Measurements from ENCODE around the gene IFT81.
"Not testable (repeated sequence)": the region's sequence is repeated elsewhere in the genome, so short reads cannot be mapped to it uniquely, and the experiment has no call there.

IFT81 gene

DNA sequence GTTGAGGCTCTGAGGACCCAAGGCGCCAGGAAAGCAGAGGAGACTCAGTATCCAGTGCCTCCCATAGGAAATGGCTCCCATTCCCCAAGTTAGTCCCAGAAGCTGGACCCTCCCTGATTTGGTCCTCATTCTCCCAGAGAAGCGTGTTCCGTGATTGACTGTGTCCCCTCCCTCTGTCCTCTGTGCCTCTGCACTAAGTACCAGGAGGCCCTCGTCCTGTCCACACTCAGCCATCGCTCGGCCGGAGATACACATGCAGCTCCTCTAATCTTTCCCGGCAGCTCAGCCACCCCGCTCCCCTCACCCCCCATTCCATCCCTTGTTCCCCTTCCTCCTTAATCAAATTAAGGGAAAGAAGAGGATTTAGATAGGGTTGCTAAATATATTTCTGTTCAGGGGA, 128.6 kb downstream of the IFT81 start:
- H3K4me3 ChIP-seq (ENCODE audit: low read depth, low read length), result no peak overlapping the region
- TF ChIP-seq, protein P1, sequence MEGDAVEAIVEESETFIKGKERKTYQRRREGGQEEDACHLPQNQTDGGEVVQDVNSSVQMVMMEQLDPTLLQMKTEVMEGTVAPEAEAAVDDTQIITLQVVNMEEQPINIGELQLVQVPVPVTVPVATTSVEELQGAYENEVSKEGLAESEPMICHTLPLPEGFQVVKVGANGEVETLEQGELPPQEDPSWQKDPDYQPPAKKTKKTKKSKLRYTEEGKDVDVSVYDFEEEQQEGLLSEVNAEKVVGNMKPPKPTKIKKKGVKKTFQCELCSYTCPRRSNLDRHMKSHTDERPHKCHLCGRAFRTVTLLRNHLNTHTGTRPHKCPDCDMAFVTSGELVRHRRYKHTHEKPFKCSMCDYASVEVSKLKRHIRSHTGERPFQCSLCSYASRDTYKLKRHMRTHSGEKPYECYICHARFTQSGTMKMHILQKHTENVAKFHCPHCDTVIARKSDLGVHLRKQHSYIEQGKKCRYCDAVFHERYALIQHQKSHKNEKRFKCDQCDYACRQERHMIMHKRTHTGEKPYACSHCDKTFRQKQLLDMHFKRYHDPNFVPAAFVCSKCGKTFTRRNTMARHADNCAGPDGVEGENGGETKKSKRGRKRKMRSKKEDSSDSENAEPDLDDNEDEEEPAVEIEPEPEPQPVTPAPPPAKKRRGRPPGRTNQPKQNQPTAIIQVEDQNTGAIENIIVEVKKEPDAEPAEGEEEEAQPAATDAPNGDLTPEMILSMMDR (IDR thresholded peaks at IDR 0.05; ENCODE audit: borderline replicate concordance, insufficient read depth, low read depth, low read length), result no peak

GRCh38 chr12:110253176-110253575, 129.0 kb downstream of the IFT81 start:
- TF ChIP-seq, protein P1 (IDR thresholded peaks at IDR 0.05; ENCODE audit: borderline replicate concordance, insufficient read depth, low read depth, low read length), result no peak
- H3K4me3 ChIP-seq (ENCODE audit: low read depth, low read length), result no peak overlapping the region

- no peak overlapping the region for H3K4me3 ChIP-seq (ENCODE audit: low read depth, low read length)
- TF ChIP-seq, protein P1 (IDR thresholded peaks at IDR 0.05; ENCODE audit: borderline replicate concordance, insufficient read depth, low read depth, low read length), result no peak
Observed at GRCh38 chr12:110254971-110255540, 130.9 kb downstream of the IFT81 start.

DNA sequence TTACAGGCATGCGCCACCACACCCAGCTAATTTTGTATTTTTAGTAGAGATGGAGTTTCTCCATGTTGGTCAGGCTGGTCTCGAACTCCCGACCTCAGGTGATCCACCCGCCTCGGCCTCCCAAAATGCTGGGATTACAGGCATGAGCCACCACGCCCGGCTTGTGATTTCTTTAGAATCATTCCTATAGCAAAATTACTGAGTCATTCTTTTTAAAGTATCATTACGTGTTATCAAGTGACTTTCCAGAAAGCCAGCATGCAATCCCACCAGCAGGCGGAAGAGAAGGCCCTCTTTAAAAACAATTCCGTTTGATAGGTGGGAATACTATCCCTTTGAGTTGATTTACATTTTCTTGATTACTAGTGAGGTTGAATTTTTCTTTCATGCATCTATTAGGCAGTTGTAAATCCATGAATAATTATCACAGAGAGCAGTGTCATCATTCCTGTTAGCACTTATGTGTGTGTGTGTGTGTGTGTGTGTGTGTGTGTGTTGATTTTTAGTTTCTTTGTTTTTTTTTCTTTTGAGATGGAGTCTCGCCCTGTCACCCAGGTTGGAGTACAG, 131.8 kb downstream of the IFT81 start:
- not testable (repeated sequence) for H3K4me3 ChIP-seq (ENCODE audit: low read depth, low read length)

- TF ChIP-seq, protein P1 (IDR thresholded peaks at IDR 0.05; ENCODE audit: borderline replicate concordance, insufficient read depth, low read depth, low read length), result no peak
- H3K4me3 ChIP-seq (ENCODE audit: low read depth, low read length), result no peak overlapping the region
Observed at GRCh38 chr12:110256780-110257431, 132.7 kb downstream of the IFT81 start.

DNA sequence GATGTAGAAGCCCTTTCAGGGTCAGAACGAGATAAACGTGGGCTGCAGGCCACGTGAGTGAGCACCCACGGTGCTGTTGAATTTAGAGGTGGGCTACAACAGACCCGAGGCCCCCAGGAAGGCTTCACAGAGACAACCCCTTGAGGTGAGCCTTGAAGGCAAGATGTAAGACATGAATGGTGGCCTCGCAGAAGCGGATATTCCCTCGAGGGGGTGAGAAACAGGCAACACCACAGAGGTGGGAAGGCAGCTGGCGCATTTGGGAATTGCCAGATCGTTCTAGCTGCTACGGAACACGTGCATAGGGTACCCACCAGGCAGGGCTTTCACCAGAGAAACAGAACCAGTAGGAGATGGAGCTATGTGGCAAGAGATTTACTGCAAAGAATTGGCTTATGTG, 134.3 kb downstream of the IFT81 start:
- no peak overlapping the region for H3K4me3 ChIP-seq (ENCODE audit: low read depth, low read length)
- TF ChIP-seq, protein P1 (IDR thresholded peaks at IDR 0.05; ENCODE audit: borderline replicate concordance, insufficient read depth, low read depth, low read length), result no peak

DNA sequence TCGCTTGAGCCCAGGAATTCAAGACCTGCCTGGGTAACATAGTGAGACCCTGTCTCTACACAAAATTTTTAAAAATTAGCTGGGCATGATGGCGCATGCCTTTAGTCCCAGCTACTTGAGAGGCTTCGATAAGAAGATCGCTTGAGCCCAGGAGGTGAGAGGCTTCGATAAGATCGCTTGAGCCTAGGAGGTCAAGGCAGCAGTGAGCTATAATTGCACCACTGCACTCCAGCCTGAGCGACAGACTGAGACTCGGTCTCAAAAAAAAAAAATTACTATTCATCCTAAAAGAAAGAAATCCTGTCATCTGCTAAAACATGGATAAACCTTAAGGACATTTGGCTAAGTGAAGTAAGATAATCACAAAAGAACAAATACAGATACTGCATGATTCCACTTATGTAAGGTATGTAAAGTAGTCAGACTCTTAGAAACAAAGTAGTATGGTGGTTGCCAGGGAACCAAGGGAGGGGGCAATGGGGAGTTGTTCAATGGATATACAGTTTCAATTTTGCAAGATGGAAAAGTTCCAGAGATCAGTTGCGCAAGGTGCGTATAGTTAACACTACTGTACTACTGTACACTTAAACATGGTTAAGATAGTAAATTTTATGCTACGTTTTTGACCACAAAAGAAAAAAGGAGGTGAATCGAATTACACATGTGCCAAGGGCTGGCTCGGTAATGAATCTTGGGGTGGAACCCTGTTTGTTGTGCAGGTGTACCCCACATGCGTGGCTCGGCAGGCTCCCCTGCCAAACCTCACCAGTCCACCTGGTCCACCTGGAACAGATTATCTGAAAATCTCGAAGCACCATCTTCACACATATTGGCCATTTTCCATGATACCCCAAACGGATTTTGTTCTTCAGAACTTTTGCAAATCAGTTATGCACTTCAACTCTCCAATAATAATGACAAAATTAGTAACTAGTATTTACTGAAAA, 138.6 kb downstream of the IFT81 start:
- TF ChIP-seq, protein P1 (IDR thresholded peaks at IDR 0.05; ENCODE audit: borderline replicate concordance, insufficient read depth, low read depth, low read length), result no peak
- no peak overlapping the region for H3K4me3 ChIP-seq (ENCODE audit: low read depth, low read length)
